ENCODE results near the gene RPP30.

RPP30 gene

GRCh38 chr10:90929179-90929578 lies 57.4 kb downstream of the RPP30 start:
- H3K4me3 ChIP-seq (ENCODE audit: low read depth, low read length): no peak overlapping the region
- DNase-seq (ENCODE audit: low read depth, low spot score): no peak
- ChIA-PET POLR2A (interaction anchor here (1.1 to 2.3 kb wide), 2 partner anchors 8 to 319 kb away, joined by 4 to 22 read pairs; partner anchors contain the start of gene ANKRD1), CTCF (interaction anchor here (0.9 to 5.3 kb wide), 3 partner anchors 18 to 321 kb away, joined by 3 to 32 read pairs (median 5); no protein-coding TSS in a partner anchor)
- no peak for TF ChIP-seq CTCF (IDR thresholded peaks at IDR 0.05; ENCODE audit: insufficient read depth, low read length, missing control alignments)

- CTCF ChIA-PET: interaction anchor here (0.6 to 5.3 kb wide), 8 partner anchors 8 to 320 kb away, joined by 3 to 32 read pairs (median 3); no protein-coding TSS in a partner anchor
- POLR2A ChIA-PET: interaction anchor here (1.1 to 2.3 kb wide), 5 partner anchors 9 to 318 kb away, joined by 3 to 22 read pairs (median 4); partner anchors contain the start of gene ANKRD1
Observed at GRCh38 chr10:90930070-90930837, 58.5 kb downstream of the RPP30 start.

GRCh38 chr10:90930971-90931871 lies 59.4 kb downstream of the RPP30 start:
- CTCF ChIA-PET: interaction anchor here (1.3 to 5.3 kb wide), 3 partner anchors 12 to 319 kb away, joined by 3 to 32 read pairs (median 5); no protein-coding TSS in a partner anchor
- DNase-seq (ENCODE audit: low read depth, low spot score): peak; percentile 98
- H3K4me3 ChIP-seq (ENCODE audit: low read depth, low read length): no peak overlapping the region; the same call in 1 of the 2 replicates
- POLR2A ChIA-PET: interaction anchor here (0.6 to 2.3 kb wide), 4 partner anchors 10 to 47 kb away, joined by 3 to 22 read pairs (median 4); partner anchors contain the start of gene ANKRD1
- no peak for TF ChIP-seq CTCF (IDR thresholded peaks at IDR 0.05; ENCODE audit: insufficient read depth, low read length, missing control alignments)

More at GRCh38 chr10:90930070-90930837, 58.5 kb downstream of the RPP30 start:
- TF ChIP-seq CTCF (IDR thresholded peaks at IDR 0.05; ENCODE audit: insufficient read depth, low read length, missing control alignments): no peak
- DNase-seq (ENCODE audit: low read depth, low spot score): peak; percentile 79
- H3K4me3 ChIP-seq (ENCODE audit: low read depth, low read length): no peak overlapping the region

- H3K4me3 ChIP-seq (ENCODE audit: low read depth, low read length): no peak overlapping the region
- DNase-seq (ENCODE audit: low read depth, low spot score): no peak
- TF ChIP-seq CTCF (IDR thresholded peaks at IDR 0.05; ENCODE audit: insufficient read depth, low read length, missing control alignments): no peak
- POLR2A ChIA-PET: interaction anchor here (0.8 kb wide), 1 partner anchor 24 kb away, joined by 3 read pairs; no protein-coding TSS in a partner anchor
- CTCF ChIA-PET: interaction anchor here (0.6 to 0.7 kb wide), 2 partner anchors 10 to 1090 kb away, joined by 3 read pairs; no protein-coding TSS in a partner anchor
Observed at GRCh38 chr10:90935581-90936275, 64.0 kb downstream of the RPP30 start.

- CTCF ChIA-PET: interaction anchor here (0.6 kb wide), 1 partner anchor 11 kb away, joined by 3 read pairs; no protein-coding TSS in a partner anchor
- POLR2A ChIA-PET: interaction anchor here (0.8 kb wide), 1 partner anchor 24 kb away, joined by 3 read pairs; no protein-coding TSS in a partner anchor
- DNase-seq (ENCODE audit: low read depth, low spot score): no peak
- TF ChIP-seq CTCF (IDR thresholded peaks at IDR 0.05; ENCODE audit: insufficient read depth, low read length, missing control alignments): no peak
- H3K4me3 ChIP-seq (ENCODE audit: low read depth, low read length): no peak overlapping the region
Observed at GRCh38 chr10:90936276-90936659, 64.5 kb downstream of the RPP30 start.

Data from AG04449 (cell line).